Dendritic cell treated with granulocyte-macrophage colony-stimulating factor and Interleukin-4, amounts not matched to agents 40 ng/mL and 50 ng/mL, for 4 days (primary cell): ENCODE measurements around the gene TTLL9.
A peak's percentile ranks its signal among the peaks of the same experiment; 100 is the strongest.

ENCODE experiments used
- H3K27ac Mint-ChIP-seq: one replicate; pipeline ENCODE4 v1.8.0; 2022; ENCODE audit warnings: mild to moderate bottlenecking, mixed read lengths
- H3K27me3 Mint-ChIP-seq: one replicate; pipeline ENCODE4 v1.8.0; 2022; ENCODE audit warnings: mild to moderate bottlenecking, mixed read lengths
- H3K36me3 Mint-ChIP-seq: one replicate; pipeline ENCODE4 v1.8.0; 2022; ENCODE audit warnings: low read depth, mixed read lengths
- H3K4me1 Mint-ChIP-seq: one replicate; pipeline ENCODE4 v1.8.0; 2022; ENCODE audit warnings: low read depth, mixed read lengths
- H3K4me3 Mint-ChIP-seq: one replicate; pipeline ENCODE4 v1.8.0; 2022; ENCODE audit warnings: mild to moderate bottlenecking, moderate library complexity, mixed read lengths
- H3K9me3 Mint-ChIP-seq: one replicate; pipeline ENCODE4 v1.8.0; 2022; ENCODE audit warnings: mixed read lengths
- intact Hi-C: fragments of 100-400 bp; cut with micrococcal nuclease; formaldehyde crosslinking; loops from one replicate; pipeline ENCODE4 v1.15.0; 2022

The TTLL9 gene

GRCh38 chr20:31934968-31935764 is 64.7 kb downstream of the TTLL9 start:
- Mint-ChIP-seq H3K4me3 (no peak overlapping the region), H3K4me1 (peaks cover 11% of the 10 kb centered on the region), H3K27ac (no peak overlapping the region), H3K27me3 (peaks cover 3% of the 10 kb centered on the region), H3K36me3 (no peaks in the 10 kb centered on the region), H3K9me3 (no peaks in the 10 kb centered on the region)
- intact Hi-C loops: no loop called here

GRCh38 chr20:31936420-31936819 is 66.0 kb downstream of the TTLL9 start:
- H3K36me3 Mint-ChIP-seq: peaks cover under 1% of the 10 kb centered on the region
- H3K9me3 Mint-ChIP-seq: no peaks in the 10 kb centered on the region
- intact Hi-C loops: no loop called here
- H3K4me1 Mint-ChIP-seq: peaks cover under 1% of the 10 kb centered on the region
- peaks cover 3% of the 10 kb centered on the region for H3K27me3 Mint-ChIP-seq
- H3K27ac Mint-ChIP-seq: no peak overlapping the region
- H3K4me3 Mint-ChIP-seq: no peak overlapping the region

GRCh38 chr20:31937820-31938219 is 67.4 kb downstream of the TTLL9 start:
- intact Hi-C loops: no loop called here
- Mint-ChIP-seq H3K27ac (no peak overlapping the region), H3K4me3 (no peak overlapping the region), H3K27me3 (no peaks in the 10 kb centered on the region), H3K9me3 (no peaks in the 10 kb centered on the region), H3K4me1 (no peaks in the 10 kb centered on the region), H3K36me3 (peaks cover 14% of the 10 kb centered on the region)

- peaks cover 33% of the 10 kb centered on the region for H3K36me3 Mint-ChIP-seq
- no peak overlapping the region for H3K27ac Mint-ChIP-seq
- no peaks in the 10 kb centered on the region for H3K4me1 Mint-ChIP-seq
- H3K9me3 Mint-ChIP-seq: no peaks in the 10 kb centered on the region
- H3K27me3 Mint-ChIP-seq: no peaks in the 10 kb centered on the region
- intact Hi-C loops: no loop called here
- no peak overlapping the region for H3K4me3 Mint-ChIP-seq
These were observed 69.2 kb downstream of the TTLL9 start for GRCh38 chr20:31939661-31940060.

- H3K27me3 Mint-ChIP-seq: no peaks in the 10 kb centered on the region
- intact Hi-C loops: no loop called here
- H3K4me1 Mint-ChIP-seq: no peaks in the 10 kb centered on the region
- no peak overlapping the region for H3K27ac Mint-ChIP-seq
- peaks cover 67% of the 10 kb centered on the region for H3K36me3 Mint-ChIP-seq
- peaks cover under 1% of the 10 kb centered on the region for H3K9me3 Mint-ChIP-seq
- H3K4me3 Mint-ChIP-seq: no peak overlapping the region
These were observed 72.6 kb downstream of the TTLL9 start for GRCh38 chr20:31943052-31943471.

GRCh38 chr20:31945319-31945718 is 74.9 kb downstream of the TTLL9 start:
- H3K9me3 Mint-ChIP-seq: peaks cover 11% of the 10 kb centered on the region
- no peaks in the 10 kb centered on the region for H3K27me3 Mint-ChIP-seq
- no peak overlapping the region for H3K27ac Mint-ChIP-seq
- peaks cover 16% of the 10 kb centered on the region for H3K4me1 Mint-ChIP-seq
- intact Hi-C loops: no loop called here
- H3K36me3 Mint-ChIP-seq: peaks cover 88% of the 10 kb centered on the region
- H3K4me3 Mint-ChIP-seq: no peak overlapping the region

GRCh38 chr20:31945785-31946184 is 75.4 kb downstream of the TTLL9 start:
- intact Hi-C loops: no loop called here
- peaks cover 11% of the 10 kb centered on the region for H3K9me3 Mint-ChIP-seq
- no peaks in the 10 kb centered on the region for H3K27me3 Mint-ChIP-seq
- H3K4me1 Mint-ChIP-seq: peaks cover 20% of the 10 kb centered on the region
- H3K27ac Mint-ChIP-seq: no peak overlapping the region
- peaks cover 88% of the 10 kb centered on the region for H3K36me3 Mint-ChIP-seq
- no peak overlapping the region for H3K4me3 Mint-ChIP-seq

GRCh38 chr20:31948008-31948407 is 77.6 kb downstream of the TTLL9 start:
- intact Hi-C loops: no loop called here
- no peak overlapping the region for H3K27ac Mint-ChIP-seq
- no peak overlapping the region for H3K4me3 Mint-ChIP-seq
- peaks cover 82% of the 10 kb centered on the region for H3K36me3 Mint-ChIP-seq
- H3K9me3 Mint-ChIP-seq: peaks cover 11% of the 10 kb centered on the region
- H3K27me3 Mint-ChIP-seq: peaks cover 2% of the 10 kb centered on the region
- peaks cover 28% of the 10 kb centered on the region for H3K4me1 Mint-ChIP-seq

GRCh38 chr20:31949877-31950646 is 79.6 kb downstream of the TTLL9 start:
- Mint-ChIP-seq H3K27ac (no peak overlapping the region), H3K4me3 (no peak overlapping the region), H3K27me3 (peaks cover 9% of the 10 kb centered on the region), H3K36me3 (peaks cover 62% of the 10 kb centered on the region), H3K4me1 (peaks cover 28% of the 10 kb centered on the region), H3K9me3 (peaks cover 11% of the 10 kb centered on the region)
- intact Hi-C loops: no loop called here

- Mint-ChIP-seq H3K4me3 (peak overlapping the region; percentile 93), H3K27me3 (peaks cover 19% of the 10 kb centered on the region), H3K4me1 (peaks cover 36% of the 10 kb centered on the region), H3K9me3 (peaks cover 11% of the 10 kb centered on the region), H3K36me3 (peaks cover 51% of the 10 kb centered on the region), H3K27ac (peak overlapping the region; percentile 92)
- intact Hi-C loops: no loop called here
These were observed 80.7 kb downstream of the TTLL9 start for GRCh38 chr20:31951203-31951529.

GRCh38 chr20:31951530-31952453 is 81.4 kb downstream of the TTLL9 start, which contains the start of gene PDRG1:
TSS of gene PDRG1 (minus strand) at chr20:31952046. CDS start at chr20:31951961, 85 bp downstream.
- Mint-ChIP-seq H3K4me1 (peaks cover 43% of the 10 kb centered on the region), H3K36me3 (peaks cover 45% of the 10 kb centered on the region), H3K27ac (peak within 1 kb of the TSS; percentile 92), H3K4me3 (peak within 1 kb of the TSS; percentile 93), H3K27me3 (peaks cover 25% of the 10 kb centered on the region), H3K9me3 (peaks cover 11% of the 10 kb centered on the region)
- intact Hi-C loops: loop anchor here (1.0 kb wide), 2 partner anchors 17 to 99 kb away; partner anchors contain the start of gene XKR7

GRCh38 chr20:31953556-31954148 is 83.2 kb downstream of the TTLL9 start:
- no peak overlapping the region for H3K4me3 Mint-ChIP-seq
- H3K9me3 Mint-ChIP-seq: peaks cover 5% of the 10 kb centered on the region
- H3K36me3 Mint-ChIP-seq: peaks cover 26% of the 10 kb centered on the region
- peaks cover 26% of the 10 kb centered on the region for H3K27me3 Mint-ChIP-seq
- H3K4me1 Mint-ChIP-seq: peaks cover 44% of the 10 kb centered on the region
- intact Hi-C loops: no loop called here
- no peak overlapping the region for H3K27ac Mint-ChIP-seq

- no peak overlapping the region for H3K4me3 Mint-ChIP-seq
- H3K27me3 Mint-ChIP-seq: peaks cover 30% of the 10 kb centered on the region
- H3K4me1 Mint-ChIP-seq: peaks cover 42% of the 10 kb centered on the region
- no peaks in the 10 kb centered on the region for H3K9me3 Mint-ChIP-seq
- H3K27ac Mint-ChIP-seq: peak overlapping the region; percentile 39
- intact Hi-C loops: no loop called here
- peaks cover 18% of the 10 kb centered on the region for H3K36me3 Mint-ChIP-seq
These were observed 84.1 kb downstream of the TTLL9 start for GRCh38 chr20:31954500-31954899.
